HG03442 (cell line): ENCODE measurements around the gene TMC1.

ENCODE experiments used
- ATAC-seq: cut with Tn5 transposase; IDR thresholded peaks from one replicate; pipeline ENCODE4 v1.9.1; 2021; ENCODE audit warnings: mild to moderate bottlenecking, moderate library complexity; ENCODE audit not compliant: unreplicated experiment

The TMC1 gene

GRCh38 chr9:72600671-72601070 lies 79.3 kb downstream of the TMC1 start:
- no peak for ATAC-seq

GRCh38 chr9:72601615-72602014 lies 80.2 kb downstream of the TMC1 start:
- ATAC-seq = no peak

- no peak for ATAC-seq
These were observed 91.0 kb downstream of the TMC1 start for GRCh38 chr9:72612449-72612848.

GRCh38 chr9:72614067-72614466 lies 92.7 kb downstream of the TMC1 start:
- no peak for ATAC-seq

- no peak for ATAC-seq
These were observed 94.5 kb downstream of the TMC1 start for GRCh38 chr9:72615931-72616330.

- no peak for ATAC-seq
These were observed 97.4 kb downstream of the TMC1 start for GRCh38 chr9:72618811-72619210.

GRCh38 chr9:72622186-72622585 lies 100.8 kb downstream of the TMC1 start:
- ATAC-seq = no peak

GRCh38 chr9:72623156-72623555 lies 101.7 kb downstream of the TMC1 start:
- no peak for ATAC-seq

- ATAC-seq = no peak
These were observed 105.7 kb downstream of the TMC1 start for GRCh38 chr9:72627147-72627546.

GRCh38 chr9:72627956-72628540 lies 106.6 kb downstream of the TMC1 start:
- ATAC-seq = no peak

- no peak for ATAC-seq
These were observed 112.6 kb downstream of the TMC1 start for GRCh38 chr9:72633966-72634365.

GRCh38 chr9:72635197-72635596 lies 113.8 kb downstream of the TMC1 start:
- peak; percentile 98 for ATAC-seq

- ATAC-seq = no peak
These were observed 115.2 kb downstream of the TMC1 start for GRCh38 chr9:72636621-72637020.

GRCh38 chr9:72643651-72644050 lies 122.2 kb downstream of the TMC1 start:
- no peak for ATAC-seq

GRCh38 chr9:72646061-72646460 lies 124.7 kb downstream of the TMC1 start:
- ATAC-seq = no peak

GRCh38 chr9:72648324-72649126 lies 127.1 kb downstream of the TMC1 start:
- no peak for ATAC-seq

GRCh38 chr9:72649127-72649442 lies 127.7 kb downstream of the TMC1 start:
- no peak for ATAC-seq

- no peak for ATAC-seq
These were observed 128.8 kb downstream of the TMC1 start for GRCh38 chr9:72650206-72650605.

- no peak for ATAC-seq
These were observed 134.6 kb downstream of the TMC1 start for GRCh38 chr9:72656021-72656420.

GRCh38 chr9:72657023-72657422 lies 135.6 kb downstream of the TMC1 start:
- no peak for ATAC-seq

- no peak for ATAC-seq
These were observed 137.3 kb downstream of the TMC1 start for GRCh38 chr9:72658703-72659102.

- ATAC-seq = no peak
These were observed 140.2 kb downstream of the TMC1 start for GRCh38 chr9:72661401-72662135.
